ENCODE measurements around the gene SOX18.

The SOX18 gene

DNA sequence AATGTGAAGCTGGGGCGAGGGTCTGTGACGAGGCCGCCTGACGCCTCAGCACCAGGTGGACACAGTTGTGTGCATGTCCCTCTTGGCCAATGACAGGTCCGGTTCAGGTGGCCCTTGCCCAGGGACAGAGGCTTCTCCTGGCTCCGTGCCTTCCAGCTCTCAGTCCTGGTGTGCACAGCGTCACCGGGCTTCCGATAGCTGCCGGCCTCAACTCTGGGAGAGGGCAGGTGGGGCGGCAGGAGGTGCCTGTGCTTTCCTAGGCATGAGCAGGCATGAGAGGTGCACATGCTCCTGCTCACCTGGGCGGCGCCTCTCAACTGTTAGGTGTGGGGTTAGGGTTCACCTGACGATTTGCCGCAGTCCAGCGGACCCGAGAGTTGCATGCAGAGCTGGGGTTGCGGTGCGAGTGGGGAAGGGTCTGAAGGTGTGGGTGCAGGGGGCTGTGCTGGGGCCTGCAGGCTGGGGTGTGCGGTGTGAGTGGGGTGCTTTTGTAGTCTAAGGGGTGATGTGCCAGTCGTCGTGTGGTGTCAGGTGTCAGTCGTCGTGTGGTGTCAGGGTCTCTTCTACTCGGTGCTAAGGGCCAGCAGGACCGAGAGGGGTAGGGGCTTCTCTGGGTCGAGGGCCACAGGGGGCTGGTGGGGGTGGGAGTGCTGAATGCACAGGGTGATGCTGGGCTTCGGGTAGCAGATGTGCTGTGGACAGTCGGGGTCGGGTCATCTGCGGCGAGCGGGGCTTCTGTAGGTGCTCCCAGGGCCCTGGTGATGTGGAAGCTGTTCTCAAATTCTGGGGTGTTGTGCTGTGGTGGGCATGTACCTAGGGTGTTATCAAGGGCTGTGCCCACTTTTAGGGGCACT is 3.8 kb upstream of the SOX18 start:
- DNase-seq (ENCODE audit: low spot score) = no peak

- no peak for DNase-seq (ENCODE audit: low spot score)
These were observed 2.9 kb upstream of the SOX18 start for GRCh38 chr20:64052326-64052722.

DNA sequence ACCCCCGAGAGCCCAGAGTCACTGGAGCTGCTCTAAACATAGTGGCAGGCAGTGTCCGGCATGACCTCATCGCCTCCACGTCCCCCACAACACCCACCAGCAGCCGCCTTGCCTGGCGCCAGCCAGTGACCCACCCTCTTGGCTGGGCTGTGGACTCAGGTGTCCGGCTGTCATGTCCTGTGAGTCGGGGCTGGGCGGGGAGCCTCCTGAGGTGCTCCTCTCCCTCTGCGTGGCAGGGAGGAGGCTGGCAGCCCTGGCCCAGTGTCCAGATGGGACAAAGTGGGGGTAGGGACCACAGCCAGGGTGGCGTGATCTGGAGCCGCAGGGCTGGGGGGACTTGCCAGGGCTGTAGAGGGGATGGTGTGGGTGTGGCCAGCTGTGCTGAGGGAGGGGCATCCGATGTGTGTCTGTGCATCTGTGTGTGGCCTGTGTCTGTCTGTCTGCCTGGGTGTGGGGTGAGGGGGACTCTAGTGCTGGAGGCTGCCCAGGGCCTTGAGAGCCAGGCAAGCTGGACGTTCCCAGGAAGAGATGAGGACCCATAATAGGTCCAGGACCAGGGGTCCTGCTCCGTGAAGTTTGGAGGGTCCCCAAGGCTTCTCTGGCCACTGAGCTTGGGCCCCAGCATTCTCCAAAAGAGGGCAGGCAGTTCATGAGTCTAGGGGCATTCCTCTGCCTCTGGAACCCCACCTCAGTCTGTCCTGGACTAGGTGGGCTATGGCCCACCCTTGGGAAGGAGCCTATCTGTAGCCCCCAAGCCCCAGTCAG is 2.3 kb upstream of the SOX18 start:
- DNase-seq (ENCODE audit: low spot score) = no peak

GRCh38 chr20:64051033-64051452 is 1.6 kb upstream of the SOX18 start:
- DNase-seq (ENCODE audit: low spot score) = no peak

DNA sequence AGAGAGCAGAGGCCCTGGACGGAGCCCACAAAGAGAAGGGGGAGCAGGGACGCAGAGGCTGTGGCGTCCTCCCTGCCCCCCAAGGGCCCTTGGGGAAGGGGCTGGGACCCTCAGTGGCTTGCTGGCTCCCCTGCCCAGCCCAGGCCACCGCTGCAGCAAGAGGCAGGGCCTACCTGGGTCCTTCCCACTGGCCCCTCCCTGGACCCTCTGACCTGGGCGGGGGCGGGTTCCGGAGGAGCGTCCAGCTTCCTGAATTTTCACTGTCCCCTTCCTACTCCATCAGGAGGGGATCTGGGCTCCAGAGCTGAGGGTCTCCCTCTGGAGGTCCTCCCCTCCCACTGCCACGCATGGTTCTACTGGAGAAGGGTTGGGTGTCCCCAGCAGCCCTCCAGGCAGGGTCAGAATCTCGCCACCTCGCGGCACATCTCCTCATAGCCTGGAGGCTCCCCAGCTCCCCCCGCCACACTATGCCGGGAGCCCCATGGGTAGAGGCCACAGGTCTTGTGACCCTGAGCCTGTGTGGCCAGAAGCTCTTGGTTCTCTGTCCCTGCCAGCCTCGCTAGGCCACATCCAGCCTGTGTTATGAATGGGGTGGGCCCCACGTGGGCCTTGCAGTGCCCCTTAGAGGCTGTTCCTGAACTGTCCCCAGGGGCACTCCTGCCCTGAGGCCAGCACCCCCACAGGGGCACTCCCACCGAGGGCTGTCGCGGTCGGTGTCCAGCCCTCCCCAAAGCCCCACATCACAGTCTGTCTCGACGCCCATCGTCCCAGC is 1.0 kb upstream of the SOX18 start:
- DNase-seq (ENCODE audit: low spot score) = no peak

GRCh38 chr20:64049878-64050260 is 430 bp upstream of the SOX18 start:
- no peak for DNase-seq (ENCODE audit: low spot score)

- DNase-seq (ENCODE audit: low spot score) = no peak
These were observed 916 bp downstream of the SOX18 start for GRCh38 chr20:64048402-64049044.

GRCh38 chr20:64047968-64048401 is 1.5 kb downstream of the SOX18 start:
- DNase-seq (ENCODE audit: low spot score) = no peak

DNA sequence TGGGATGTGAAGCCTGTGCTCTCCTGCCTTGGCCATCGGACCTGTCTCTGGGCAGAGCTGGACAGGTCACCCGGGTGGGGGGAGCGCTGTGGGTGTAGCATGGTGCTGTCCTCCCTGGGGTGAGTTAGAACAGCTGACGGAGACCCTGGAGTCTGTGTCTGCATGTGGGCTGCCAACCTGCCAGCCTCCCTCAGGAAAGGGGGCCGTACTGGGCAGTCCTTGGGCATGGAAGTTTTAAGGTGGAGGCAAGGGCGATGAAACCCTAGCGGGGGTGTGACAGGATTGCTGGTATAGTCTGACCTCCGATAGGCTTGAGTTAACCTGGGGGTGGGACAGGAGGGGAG is 2.4 kb downstream of the SOX18 start:
- no peak for DNase-seq (ENCODE audit: low spot score)

GRCh38 chr20:64045346-64046011 is 4.0 kb downstream of the SOX18 start:
- DNase-seq (ENCODE audit: low spot score) = no peak

DNA sequence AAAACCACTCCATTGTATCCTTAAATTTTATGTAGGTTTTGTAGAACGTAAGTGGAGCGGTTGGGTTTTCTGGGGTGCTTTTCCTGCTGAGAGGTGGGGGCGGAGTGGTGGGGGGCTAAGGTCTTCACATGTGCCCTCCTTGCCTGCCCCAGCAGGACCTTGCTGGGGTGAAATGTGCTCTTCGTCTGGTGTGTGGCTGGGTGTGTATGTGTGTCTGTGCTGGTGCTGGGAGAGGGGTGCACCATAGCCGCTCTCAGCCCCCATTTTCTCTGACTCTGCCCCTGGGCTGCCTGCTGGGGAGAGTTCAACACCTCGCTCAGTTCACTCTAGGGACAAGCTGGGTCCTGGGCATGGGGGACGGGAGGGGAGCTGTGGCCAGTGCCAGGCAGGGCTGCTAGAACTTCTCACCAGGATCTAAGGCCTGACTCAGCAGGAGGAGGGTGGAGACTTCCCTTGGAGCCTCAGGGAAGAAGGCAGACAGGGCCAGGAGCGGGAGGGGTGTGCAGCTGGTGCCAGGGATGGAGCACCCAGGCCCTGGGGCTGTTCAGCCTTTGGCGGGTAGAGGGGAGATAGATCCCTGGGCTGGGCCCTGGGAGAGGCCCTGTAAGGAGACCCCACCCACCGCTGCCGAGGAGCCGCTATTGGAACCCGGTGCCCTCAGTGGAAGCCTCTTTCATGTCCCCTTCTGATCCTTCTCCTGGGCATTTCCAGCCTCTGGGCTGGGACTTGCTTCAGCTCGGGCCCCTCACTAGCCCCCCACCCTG is 4.8 kb downstream of the SOX18 start:
- DNase-seq (ENCODE audit: low spot score) = no peak

GRCh38 chr20:64043768-64044167 is 5.7 kb downstream of the SOX18 start:
- no peak for DNase-seq (ENCODE audit: low spot score)

GRCh38 chr20:64042054-64042781 is 7.2 kb downstream of the SOX18 start:
- no peak for DNase-seq (ENCODE audit: low spot score)

DNA sequence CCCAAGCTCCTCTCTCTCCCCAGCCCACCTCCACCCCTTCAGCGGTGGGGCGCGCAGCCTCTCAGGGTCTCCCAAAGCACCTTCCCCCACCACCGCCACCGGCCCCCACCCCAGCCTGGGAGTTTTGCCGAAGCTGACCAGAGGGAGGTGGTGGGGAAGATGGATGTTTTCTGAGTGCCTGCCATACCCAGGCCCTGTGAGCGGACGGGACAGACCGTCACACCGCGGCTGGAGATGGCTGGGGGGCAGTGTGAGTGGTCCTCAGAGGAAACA is 7.7 kb downstream of the SOX18 start:
- DNase-seq (ENCODE audit: low spot score) = no peak

GRCh38 chr20:64041040-64041780 is 8.2 kb downstream of the SOX18 start:
- peak; percentile 86 for DNase-seq (ENCODE audit: low spot score)

- DNase-seq (ENCODE audit: low spot score) = no peak
These were observed 9.0 kb downstream of the SOX18 start for GRCh38 chr20:64040231-64041039.

- no peak for DNase-seq (ENCODE audit: low spot score)
These were observed 9.9 kb downstream of the SOX18 start for GRCh38 chr20:64039293-64040160.
